HepG2 (cell line): ENCODE measurements around the gene PXYLP1. TPM values are rescaled to one million over a fixed set of nuclear protein-coding genes. Genes with fewer than 3 reads are reported as not detected.
A peak's percentile ranks its signal among the peaks of the same experiment; 100 is the strongest.

Experiments used
- AKAP8 ChIP-seq: sonication (generic); formaldehyde crosslinking; IDR thresholded peaks from 2 replicates; pipeline ENCODE4 v1.5.1; 2020; ENCODE audit warnings: mild to moderate bottlenecking, missing genetic modification reagents
- ESRRA ChIP-seq: sonication (generic); formaldehyde crosslinking; IDR thresholded peaks from 2 replicates; pipeline ENCODE4 v1.5.1; 2020; ENCODE audit warnings: mild to moderate bottlenecking, low read depth, missing genetic modification reagents
- FOXA3 ChIP-seq: IDR thresholded peaks from 2 replicates; pipeline ENCODE4 v1.6.1; 2016; ENCODE audit warnings: missing genetic modification reagents, missing compliant biosample characterization
- HNF4G ChIP-seq, 2 experiments: sonication (generic) in 1 of 2; formaldehyde crosslinking in 1 of 2; IDR thresholded peaks; 2 replicates each; pipeline versions ENCODE4 v1.4.0 to v1.6.1; 2011 to 2020; ENCODE audit warnings: borderline replicate concordance in 2 of 2, low read depth in 2 of 2, mild to moderate bottlenecking in 2 of 2, low read length in 1 of 2, missing genetic modification reagents in 1 of 2, moderate library complexity in 1 of 2
- MLLT10 ChIP-seq: sonication (generic); formaldehyde crosslinking; IDR thresholded peaks from 2 replicates; pipeline ENCODE4 v1.4.0; 2020; ENCODE audit warnings: missing genetic modification reagents
- PITX1 ChIP-seq: sonication (generic); formaldehyde crosslinking; IDR thresholded peaks from 2 replicates; pipeline ENCODE4 v1.5.1; 2020; ENCODE audit warnings: mild to moderate bottlenecking, missing genetic modification reagents
- POGZ ChIP-seq: sonication (generic); formaldehyde crosslinking; IDR thresholded peaks from 2 replicates; pipeline ENCODE4 v1.4.0; 2020; ENCODE audit warnings: mild to moderate bottlenecking, missing genetic modification reagents
- RXRB ChIP-seq: IDR thresholded peaks from 2 replicates; pipeline ENCODE4 v1.6.1; 2016; ENCODE audit warnings: borderline replicate concordance, missing genetic modification reagents, missing compliant biosample characterization
- SOX13 ChIP-seq, 3 experiments: fragments of 450-650 bp in 1 of 3; sonication (generic) in 1 of 3; formaldehyde crosslinking in 1 of 3; IDR thresholded peaks in 2 of 3; conservative IDR thresholded peaks in 1 of 3; 2 replicates each; pipeline versions ENCODE4 v1.5.0 to v1.6.1; 2016 to 2020; ENCODE audit warnings: antibody characterized with exemption in 1 of 3, mild to moderate bottlenecking in 1 of 3, missing compliant biosample characterization in 1 of 3, missing genetic modification reagents in 1 of 3, moderate library complexity in 1 of 3
- SOX5 ChIP-seq: IDR thresholded peaks from 2 replicates; pipeline ENCODE4 v1.6.1; 2016; ENCODE audit warnings: borderline replicate concordance
- SRF ChIP-seq: IDR thresholded peaks from 2 replicates; pipeline ENCODE4 v1.6.1; 2011; ENCODE audit warnings: mild to moderate bottlenecking, low read depth, low read length, moderate library complexity
- ZFY ChIP-seq: sonication (generic); formaldehyde crosslinking; IDR thresholded peaks from 2 replicates; pipeline ENCODE4 v1.4.0; 2020; ENCODE audit warnings: missing genetic modification reagents
- ZNF441 ChIP-seq: sonication (generic); formaldehyde crosslinking; IDR thresholded peaks from 2 replicates; pipeline ENCODE4 v1.7.0; 2021; ENCODE audit warnings: missing genetic modification reagents, borderline replicate concordance
- ZNF569 ChIP-seq: sonication (generic); formaldehyde crosslinking; IDR thresholded peaks from 2 replicates; pipeline ENCODE4 v1.5.0; 2020; ENCODE audit warnings: mild to moderate bottlenecking, missing genetic modification reagents, moderate library complexity, borderline replicate concordance
- ZNF614 ChIP-seq: IDR thresholded peaks from 2 replicates; pipeline ENCODE4 v1.6.1; 2018; ENCODE audit warnings: missing biosample characterization, missing genetic modification reagents, inconsistent platforms, borderline replicate concordance
- polyA plus RNA-seq, 8 experiments: library from polyadenylated mRNA; depleted of rRNA in 3 of 8; stranded (reverse) in 7 of 8; unstranded in 1 of 8; fragments of >200 nt; fragmentation: Illumina TruSeq in 4 of 8; extraction: Trizol in 4 of 8; gene quantifications; 2 replicates each; pipeline versions ENCODE4 v1.2.1 to v1.2.3, GENCODE V29; 2011 to 2016; ENCODE audit warnings: low read depth in 4 of 8, missing spikeins in 1 of 8, mixed read lengths in 1 of 8; ENCODE audit not compliant: insufficient read depth in 1 of 8
- total RNA-seq, 5 experiments: library from RNA; depleted of rRNA; stranded (reverse); fragments of >200 nt; fragmentation: Illumina TruSeq; extraction: Trizol; gene quantifications; 2 replicates each; pipeline ENCODE4 v1.2.3, GENCODE V29; 2016; ENCODE audit warnings: low read depth in 1 of 5
- TF ChIP-seq, protein P1 (sequence below): IDR thresholded peaks from 2 replicates; pipeline ENCODE4 v1.6.1; 2016; ENCODE audit warnings: low read depth
- TF ChIP-seq, protein P2 (sequence below): sonication (generic); formaldehyde crosslinking; IDR thresholded peaks from 2 replicates; pipeline ENCODE4 v1.4.0; 2020; ENCODE audit warnings: missing genetic modification reagents
- TF ChIP-seq, protein P3 (sequence below): sonication (generic); formaldehyde crosslinking; IDR thresholded peaks from 2 replicates; pipeline ENCODE4 v1.4.0; 2020; ENCODE audit warnings: missing genetic modification reagents
- TF ChIP-seq, protein P4 (sequence below): IDR thresholded peaks from 2 replicates; pipeline ENCODE4 v1.6.1; 2016

The PXYLP1 gene
- total and polyA plus RNA-seq, 2 of the 13 experiments (the other 11 are each of a cell fraction or from before 2014, with no cell fraction given): 4.9 to 8.1 TPM

DNA sequence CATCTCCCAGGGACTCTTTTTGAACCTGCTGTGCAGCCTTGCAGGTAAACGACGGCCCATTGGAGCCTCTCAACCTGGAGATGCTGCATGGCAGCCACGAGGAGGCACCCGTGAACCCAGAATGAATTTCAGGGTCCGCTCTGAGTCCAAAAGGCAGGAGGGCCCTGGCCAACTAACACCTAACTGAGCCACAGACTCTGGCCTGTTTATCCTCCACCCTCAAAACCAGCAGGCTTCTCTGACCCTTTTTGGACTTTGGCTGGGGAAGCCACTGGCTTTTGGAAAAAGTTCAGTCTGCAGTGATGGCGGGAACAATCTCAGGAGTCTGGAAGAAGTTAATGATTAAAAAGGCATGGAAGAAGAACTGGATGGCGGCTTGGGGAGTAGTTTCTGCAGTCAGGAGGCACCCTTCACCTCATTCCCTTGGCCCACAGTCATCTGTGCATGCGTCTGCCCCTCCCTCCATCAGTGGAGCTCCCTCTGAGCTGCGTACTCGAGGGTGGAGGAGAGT is 4.1 kb downstream of the PXYLP1 start (continued):
- TF ChIP-seq, protein P1, sequence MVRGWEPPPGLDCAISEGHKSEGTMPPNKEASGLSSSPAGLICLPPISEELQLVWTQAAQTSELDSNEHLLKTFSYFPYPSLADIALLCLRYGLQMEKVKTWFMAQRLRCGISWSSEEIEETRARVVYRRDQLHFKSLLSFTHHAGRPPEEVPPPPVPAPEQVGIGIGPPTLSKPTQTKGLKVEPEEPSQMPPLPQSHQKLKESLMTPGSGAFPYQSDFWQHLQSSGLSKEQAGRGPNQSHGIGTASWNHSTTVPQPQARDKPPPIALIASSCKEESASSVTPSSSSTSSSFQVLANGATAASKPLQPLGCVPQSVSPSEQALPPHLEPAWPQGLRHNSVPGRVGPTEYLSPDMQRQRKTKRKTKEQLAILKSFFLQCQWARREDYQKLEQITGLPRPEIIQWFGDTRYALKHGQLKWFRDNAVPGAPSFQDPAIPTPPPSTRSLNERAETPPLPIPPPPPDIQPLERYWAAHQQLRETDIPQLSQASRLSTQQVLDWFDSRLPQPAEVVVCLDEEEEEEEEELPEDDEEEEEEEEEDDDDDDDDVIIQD (CRISPR knock-in tag): 0 out of 2 replicates have a peak, but pooled peaks have one; percentile 31
- TF ChIP-seq ZNF569: no peak
- peak; percentile 62 for TF ChIP-seq ZFY (CRISPR knock-in tag)
- peak; percentile 43; the same call in 1 of the 2 replicates for TF ChIP-seq PITX1 (CRISPR knock-in tag)
- TF ChIP-seq, protein P2, sequence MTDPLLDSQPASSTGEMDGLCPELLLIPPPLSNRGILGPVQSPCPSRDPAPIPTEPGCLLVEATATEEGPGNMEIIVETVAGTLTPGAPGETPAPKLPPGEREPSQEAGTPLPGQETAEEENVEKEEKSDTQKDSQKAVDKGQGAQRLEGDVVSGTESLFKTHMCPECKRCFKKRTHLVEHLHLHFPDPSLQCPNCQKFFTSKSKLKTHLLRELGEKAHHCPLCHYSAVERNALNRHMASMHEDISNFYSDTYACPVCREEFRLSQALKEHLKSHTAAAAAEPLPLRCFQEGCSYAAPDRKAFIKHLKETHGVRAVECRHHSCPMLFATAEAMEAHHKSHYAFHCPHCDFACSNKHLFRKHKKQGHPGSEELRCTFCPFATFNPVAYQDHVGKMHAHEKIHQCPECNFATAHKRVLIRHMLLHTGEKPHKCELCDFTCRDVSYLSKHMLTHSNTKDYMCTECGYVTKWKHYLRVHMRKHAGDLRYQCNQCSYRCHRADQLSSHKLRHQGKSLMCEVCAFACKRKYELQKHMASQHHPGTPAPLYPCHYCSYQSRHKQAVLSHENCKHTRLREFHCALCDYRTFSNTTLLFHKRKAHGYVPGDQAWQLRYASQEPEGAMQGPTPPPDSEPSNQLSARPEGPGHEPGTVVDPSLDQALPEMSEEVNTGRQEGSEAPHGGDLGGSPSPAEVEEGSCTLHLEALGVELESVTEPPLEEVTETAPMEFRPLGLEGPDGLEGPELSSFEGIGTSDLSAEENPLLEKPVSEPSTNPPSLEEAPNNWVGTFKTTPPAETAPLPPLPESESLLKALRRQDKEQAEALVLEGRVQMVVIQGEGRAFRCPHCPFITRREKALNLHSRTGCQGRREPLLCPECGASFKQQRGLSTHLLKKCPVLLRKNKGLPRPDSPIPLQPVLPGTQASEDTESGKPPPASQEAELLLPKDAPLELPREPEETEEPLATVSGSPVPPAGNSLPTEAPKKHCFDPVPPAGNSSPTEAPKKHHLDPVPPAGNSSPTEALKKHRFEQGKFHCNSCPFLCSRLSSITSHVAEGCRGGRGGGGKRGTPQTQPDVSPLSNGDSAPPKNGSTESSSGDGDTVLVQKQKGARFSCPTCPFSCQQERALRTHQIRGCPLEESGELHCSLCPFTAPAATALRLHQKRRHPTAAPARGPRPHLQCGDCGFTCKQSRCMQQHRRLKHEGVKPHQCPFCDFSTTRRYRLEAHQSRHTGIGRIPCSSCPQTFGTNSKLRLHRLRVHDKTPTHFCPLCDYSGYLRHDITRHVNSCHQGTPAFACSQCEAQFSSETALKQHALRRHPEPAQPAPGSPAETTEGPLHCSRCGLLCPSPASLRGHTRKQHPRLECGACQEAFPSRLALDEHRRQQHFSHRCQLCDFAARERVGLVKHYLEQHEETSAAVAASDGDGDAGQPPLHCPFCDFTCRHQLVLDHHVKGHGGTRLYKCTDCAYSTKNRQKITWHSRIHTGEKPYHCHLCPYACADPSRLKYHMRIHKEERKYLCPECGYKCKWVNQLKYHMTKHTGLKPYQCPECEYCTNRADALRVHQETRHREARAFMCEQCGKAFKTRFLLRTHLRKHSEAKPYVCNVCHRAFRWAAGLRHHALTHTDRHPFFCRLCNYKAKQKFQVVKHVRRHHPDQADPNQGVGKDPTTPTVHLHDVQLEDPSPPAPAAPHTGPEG (CRISPR knock-in tag): 0 out of 2 replicates have a peak, but pooled peaks have one; percentile 38
- TF ChIP-seq SOX13 (IDR thresholded peaks at IDR 0.05): no peak
- 0 out of 4 replicates have a peak, but pooled peaks of 1 of the 2 experiments have one; percentile 21 for TF ChIP-seq SOX13 (CRISPR knock-in tag; conservative IDR thresholded peaks at IDR 0.05 in 1 of 2, IDR thresholded peaks at IDR 0.05 in 1 of 2)
- TF ChIP-seq ZNF614 (CRISPR knock-in tag): 0 out of 2 replicates have a peak, but pooled peaks have one; percentile 34
- peak; percentile 34; the same call in 1 of the 2 replicates for TF ChIP-seq SOX5
- TF ChIP-seq RXRB: peak; percentile 53; the same call in 1 of the 2 replicates
- TF ChIP-seq, protein P3, sequence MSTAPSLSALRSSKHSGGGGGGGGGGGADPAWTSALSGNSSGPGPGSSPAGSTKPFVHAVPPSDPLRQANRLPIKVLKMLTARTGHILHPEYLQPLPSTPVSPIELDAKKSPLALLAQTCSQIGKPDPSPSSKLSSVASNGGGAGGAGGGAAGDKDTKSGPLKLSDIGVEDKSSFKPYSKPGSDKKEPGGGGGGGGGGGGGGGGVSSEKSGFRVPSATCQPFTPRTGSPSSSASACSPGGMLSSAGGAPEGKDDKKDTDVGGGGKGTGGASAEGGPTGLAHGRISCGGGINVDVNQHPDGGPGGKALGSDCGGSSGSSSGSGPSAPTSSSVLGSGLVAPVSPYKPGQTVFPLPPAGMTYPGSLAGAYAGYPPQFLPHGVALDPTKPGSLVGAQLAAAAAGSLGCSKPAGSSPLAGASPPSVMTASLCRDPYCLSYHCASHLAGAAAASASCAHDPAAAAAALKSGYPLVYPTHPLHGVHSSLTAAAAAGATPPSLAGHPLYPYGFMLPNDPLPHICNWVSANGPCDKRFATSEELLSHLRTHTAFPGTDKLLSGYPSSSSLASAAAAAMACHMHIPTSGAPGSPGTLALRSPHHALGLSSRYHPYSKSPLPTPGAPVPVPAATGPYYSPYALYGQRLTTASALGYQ (CRISPR knock-in tag): no peak
- TF ChIP-seq AKAP8 (CRISPR knock-in tag): no peak
- TF ChIP-seq MLLT10: no peak
- TF ChIP-seq FOXA3: peak; percentile 44; the same call in 1 of the 2 replicates
- TF ChIP-seq ESRRA (CRISPR knock-in tag): peak; percentile 72; the same call in 1 of the 2 replicates
- TF ChIP-seq ZNF441: 0 out of 2 replicates have a peak, but pooled peaks have one; percentile 14
- peak; percentile 93 for TF ChIP-seq HNF4G (IDR thresholded peaks at IDR 0.05; ENCODE audit: borderline replicate concordance, low read depth, low read length)
- TF ChIP-seq HNF4G (CRISPR knock-in tag; IDR thresholded peaks at IDR 0.05; ENCODE audit: borderline replicate concordance, low read depth): peak; percentile 67; the same call in 1 of the 2 replicates
- TF ChIP-seq, protein P4, sequence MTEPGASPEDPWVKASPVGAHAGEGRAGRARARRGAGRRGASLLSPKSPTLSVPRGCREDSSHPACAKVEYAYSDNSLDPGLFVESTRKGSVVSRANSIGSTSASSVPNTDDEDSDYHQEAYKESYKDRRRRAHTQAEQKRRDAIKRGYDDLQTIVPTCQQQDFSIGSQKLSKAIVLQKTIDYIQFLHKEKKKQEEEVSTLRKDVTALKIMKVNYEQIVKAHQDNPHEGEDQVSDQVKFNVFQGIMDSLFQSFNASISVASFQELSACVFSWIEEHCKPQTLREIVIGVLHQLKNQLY (CRISPR knock-in tag): peak; percentile 63; the same call in 1 of the 2 replicates
- TF ChIP-seq POGZ (CRISPR knock-in tag): peak; percentile 80; the same call in 1 of the 2 replicates
- 0 out of 2 replicates have a peak, but pooled peaks have one; percentile 52 for TF ChIP-seq SRF
